ENCODE data around the gene TAGLN. TPM values are rescaled to one million over a fixed set of nuclear protein-coding genes. Genes with fewer than 3 reads are reported as not detected.

The TAGLN gene
- total and polyA plus RNA-seq, 2 donors (not counting 1 experiment from before 2014, with no cell fraction given) = 17.9 to 51.8 TPM

DNA sequence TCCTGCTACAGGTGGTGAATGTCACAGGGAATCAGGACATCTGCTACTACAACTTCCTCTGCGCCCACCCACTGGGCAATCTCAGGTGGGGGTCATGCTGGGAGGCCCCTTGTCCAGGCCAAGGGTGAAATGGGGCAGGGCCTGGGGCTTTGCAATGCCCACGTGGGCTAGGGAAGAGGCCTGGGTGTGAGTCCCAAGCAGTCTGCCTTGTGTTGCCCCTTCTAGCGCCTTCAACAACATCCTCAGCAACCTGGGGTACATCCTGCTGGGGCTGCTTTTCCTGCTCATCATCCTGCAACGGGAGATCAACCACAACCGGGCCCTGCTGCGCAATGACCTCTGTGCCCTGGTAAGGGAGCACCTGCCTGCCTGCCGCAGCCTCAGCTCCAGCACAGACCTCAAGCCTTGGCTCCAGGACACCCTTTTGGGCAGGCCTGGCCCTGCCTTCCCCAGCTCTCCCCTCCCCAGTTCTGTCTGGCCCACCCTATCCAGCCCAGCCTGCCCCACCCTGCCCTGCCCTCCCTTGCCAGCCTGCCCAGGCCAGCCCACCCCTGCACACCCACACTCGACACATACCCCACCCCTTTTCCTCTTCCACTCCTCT lies 9.1 kb upstream of the TAGLN start:
- TF ChIP-seq EZH2 (IDR thresholded peaks at IDR 0.05; ENCODE audit: borderline replicate concordance, insufficient read depth, low read depth, low read length, poor library complexity, severe bottlenecking) (no peak), CTCF (IDR thresholded peaks at IDR 0.05) (no peak)
- H3K27me3 ChIP-seq (replicated peaks in 1 of 4; ENCODE audit: control extremely low read depth in 1 of 4, control insufficient read depth in 3 of 4, insufficient read depth in 4 of 4, low read length in 3 of 4) = no peaks in the 10 kb centered on the region
- CTCF ChIA-PET = interaction anchor here (0.5 to 2.5 kb wide), 4 partner anchors 10 to 403 kb away, joined by 3 to 12 read pairs (median 6); partner anchors contain the start of gene ZPR1
- H3K4me1 ChIP-seq (ENCODE audit: control insufficient read depth in 2 of 2, insufficient read depth in 2 of 2, low read length in 2 of 2) = peaks cover 55 to 73% of the 10 kb centered on the region in 2 donors
- peaks cover 53% of the 10 kb centered on the region for H3K79me2 ChIP-seq (ENCODE audit: control insufficient read depth, insufficient read depth, low read length)
- peak; percentile 3 for ATAC-seq (ENCODE audit: low read depth)
- H3K27ac ChIP-seq (ENCODE audit: low read length in 2 of 2) = peak overlapping the region; percentile 90 to 91
- peak overlapping the region in 4 of 5 experiments; percentile 15 to 37 (median 28) for H3K4me3 ChIP-seq (ENCODE audit: control extremely low read depth in 1 of 5, extremely low read depth in 1 of 5, insufficient read depth in 1 of 5, low read depth in 2 of 5, low read length in 4 of 5)
- H3K4me2 ChIP-seq (replicated peaks; ENCODE audit: low read depth, low read length, poor library complexity, severe bottlenecking) = peak overlapping the region; percentile 73
- peak overlapping the region; percentile 80 for H3K4me3 Mint-ChIP-seq
- H3K36me3 ChIP-seq (replicated peaks in 1 of 2; ENCODE audit: control extremely low read depth in 1 of 2, control insufficient read depth in 1 of 2, extremely low read depth in 1 of 2, insufficient read depth in 2 of 2, low read length in 1 of 2) = peaks cover 0 to 66% of the 10 kb centered on the region in 2 experiments
- H4K20me1 ChIP-seq (ENCODE audit: control insufficient read depth, insufficient read depth, low read length, poor library complexity, severe bottlenecking) = no peaks in the 10 kb centered on the region
- WGBS (ENCODE audit: insufficient coverage) = 50% methylated on average over 7 of the region's 8 CpGs
- peak overlapping the region; percentile 26 for H2AFZ ChIP-seq (ENCODE audit: insufficient read depth, low read depth, low read length, poor library complexity, severe bottlenecking)
- no peaks in the 10 kb centered on the region for H3K27me3 Mint-ChIP-seq
- peaks cover 67% of the 10 kb centered on the region for H3K4me1 Mint-ChIP-seq
- peak overlapping the region; percentile 98 for H3K27ac Mint-ChIP-seq
- H3K9me3 ChIP-seq (ENCODE audit: control extremely low read depth in 1 of 3, control insufficient read depth in 2 of 3, insufficient read depth in 1 of 3, low read length in 2 of 3) = no peaks in the 10 kb centered on the region
- DNase-seq = no peak
- peak overlapping the region; percentile 38 for H3K9ac ChIP-seq (ENCODE audit: low read length)
- H3K9me3 Mint-ChIP-seq (ENCODE audit: insufficient read depth) = no peaks in the 10 kb centered on the region
- intact Hi-C loops (cut with micrococcal nuclease) = loop anchor here (1.0 kb wide), 2 partner anchors 12 to 46 kb away; partner anchors contain the start of genes PAFAH1B2 and SIDT2
- POLR2A ChIA-PET = interaction anchor here (1.0 to 2.8 kb wide), 5 partner anchors 11 to 46 kb away, joined by 3 to 33 read pairs (median 5); partner anchors contain the start of genes PAFAH1B2 and SIDT2

Data from B cell (primary cell).